ENCODE results near the gene RTN4IP1. TPM values are rescaled to one million over a fixed set of nuclear protein-coding genes. Genes with fewer than 3 reads are reported as not detected.

The RTN4IP1 gene
- total and polyA plus RNA-seq, 9 of the 15 experiments (the other 6 are each of a cell fraction or from before 2014, with no cell fraction given): 17.9 to 46.0 (median 22.2) TPM

DNA sequence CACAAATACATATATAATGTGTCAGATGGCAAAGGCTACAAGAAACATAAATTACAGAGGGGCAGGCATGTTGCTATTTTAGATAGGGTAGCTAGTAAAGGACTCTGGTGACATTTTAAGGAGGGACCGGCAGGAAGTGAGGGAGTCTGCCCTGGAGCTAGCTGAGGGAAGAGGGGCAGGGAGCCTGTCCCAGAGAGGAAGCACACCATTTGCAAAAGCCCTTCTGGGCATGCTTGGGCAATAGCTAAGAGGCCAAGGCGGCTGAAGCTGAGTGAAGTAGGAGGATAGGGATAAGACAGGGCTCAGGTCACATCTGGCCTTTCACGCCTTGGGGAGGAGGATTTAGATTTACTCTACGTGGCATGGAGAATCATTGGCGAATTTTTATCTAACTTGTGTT is 96.2 kb downstream of the RTN4IP1 start:
- Histone ChIP-seq H4K20me1 (replicated peaks; ENCODE audit: control insufficient read depth, insufficient read depth, low read length) (no peaks in the 10 kb centered on the region), H2AFZ (ENCODE audit: low read depth, low read length) (no peak overlapping the region), H3K4me3 (no peak overlapping the region), H3K4me2 (ENCODE audit: insufficient read depth, low read length) (no peak overlapping the region), H3K9me1 (ENCODE audit: control insufficient read depth, insufficient read depth, low read length) (no peaks in the 10 kb centered on the region), H3K4me1 (replicated peaks in 1 of 2; ENCODE audit: control insufficient read depth in 2 of 2, insufficient read depth in 2 of 2, low read length in 2 of 2) (no peaks in the 10 kb centered on the region), H3K9ac (ENCODE audit: insufficient read depth in 1 of 2, low read depth in 2 of 2, low read length in 2 of 2) (no peak overlapping the region), H3K79me2 (ENCODE audit: control insufficient read depth, insufficient read depth, low read length) (no peaks in the 10 kb centered on the region), H3K27me3 (ENCODE audit: control insufficient read depth in 2 of 2, insufficient read depth in 2 of 2, low read length in 2 of 2) (peaks cover 15 to 16% of the 10 kb centered on the region in 2 experiments), H3K9me3 (replicated peaks; ENCODE audit: control insufficient read depth, insufficient read depth, low read depth, low read length) (no peaks in the 10 kb centered on the region), H3K27ac (ENCODE audit: extremely low read depth, low read depth, low read length) (no peak overlapping the region), H3K36me3 (ENCODE audit: control insufficient read depth, insufficient read depth, low read length) (no peaks in the 10 kb centered on the region)
- DNase-seq (ENCODE audit: extremely low read depth in 1 of 4, low spot score in 3 of 4): no peak
- 5% methylated on average over 4 of the region's 5 CpGs for WGBS (ENCODE audit: insufficient coverage, low coverage, missing lambda C conversion rate)
- intact Hi-C loops (cut with micrococcal nuclease): no loop called here
- POLR2A ChIA-PET: interaction anchor here (0.7 to 1.0 kb wide), 2 partner anchors 13 to 374 kb away, joined by 3 read pairs; no protein-coding TSS in a partner anchor
- TF ChIP-seq NEUROD1 (IDR thresholded peaks at IDR 0.05; ENCODE audit: borderline replicate concordance, low read depth, low read length, partially characterized antibody): no peak
- TF ChIP-seq EP300 (IDR thresholded peaks at IDR 0.05; ENCODE audit: low read length): no peak
- TF ChIP-seq ZNF23 (CRISPR knock-in tag; IDR thresholded peaks at IDR 0.05): no peak
- no peak for TF ChIP-seq HDAC8 (tag; IDR thresholded peaks at IDR 0.05)
- no peak for TF ChIP-seq ELF1 (tag; IDR thresholded peaks at IDR 0.05)
- no peak for TF ChIP-seq SIX5 (IDR thresholded peaks at IDR 0.05; ENCODE audit: borderline replicate concordance in 1 of 2, insufficient read depth in 1 of 2, low read depth in 1 of 2, low read length in 2 of 2)
- TF ChIP-seq CAMTA2 (CRISPR knock-in tag; conservative IDR thresholded peaks at IDR 0.05): no peak
- CTCF ChIA-PET (ENCODE audit: low intra/inter-chr PET ratio): no interaction called here
- in situ Hi-C loops (cut with MboI): no loop called here
- no TSS peak for BruUV-seq (replicated peaks)
- no peak for FAIRE-seq
- no peak for ATAC-seq

DNA sequence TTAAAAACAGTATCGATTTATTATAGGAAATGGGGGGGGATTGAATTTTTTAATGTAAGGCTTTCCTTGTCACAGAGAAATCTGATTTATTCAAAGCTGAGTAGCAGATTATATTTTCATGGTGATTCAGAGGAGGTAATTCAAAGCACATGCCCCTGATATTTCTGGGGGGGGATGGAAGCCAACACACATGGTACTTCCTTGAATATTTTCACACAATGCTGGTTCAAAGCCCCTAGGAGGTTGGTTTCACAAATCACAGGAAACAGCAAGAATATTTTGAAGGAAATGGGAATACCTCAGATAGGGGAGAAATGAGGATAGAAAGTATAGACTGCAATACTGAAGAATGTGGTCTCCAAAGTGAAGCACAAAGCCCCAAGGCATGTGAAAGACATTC is 98.8 kb downstream of the RTN4IP1 start:
- WGBS (ENCODE audit: insufficient coverage, low coverage, missing lambda C conversion rate): 0% methylated on average over 1 of the region's 1 CpG

More for the DNA sequence above, 98.8 kb downstream of the RTN4IP1 start:
- in situ Hi-C loops (cut with MboI) (no loop called here), intact Hi-C loops (cut with micrococcal nuclease) (no loop called here)
- ATAC-seq (no peak), DNase-seq (ENCODE audit: extremely low read depth in 1 of 4, low spot score in 3 of 4) (no peak), FAIRE-seq (no peak)
- H4K20me1 ChIP-seq (replicated peaks; ENCODE audit: control insufficient read depth, insufficient read depth, low read length): no peaks in the 10 kb centered on the region
- H3K27ac ChIP-seq (ENCODE audit: extremely low read depth, low read depth, low read length): no peak overlapping the region
- no peak overlapping the region for H3K4me3 ChIP-seq
- no peaks in the 10 kb centered on the region for H3K9me1 ChIP-seq (ENCODE audit: control insufficient read depth, insufficient read depth, low read length)
- BruUV-seq (replicated peaks): no TSS peak
- no peaks in the 10 kb centered on the region for H3K79me2 ChIP-seq (ENCODE audit: control insufficient read depth, insufficient read depth, low read length)
- ChIA-PET POLR2A (no interaction called here), CTCF (ENCODE audit: low intra/inter-chr PET ratio) (interaction anchor here (0.6 kb wide), 1 partner anchor 86 kb away, joined by 4 read pairs; no protein-coding TSS in a partner anchor)
- H3K9me3 ChIP-seq (replicated peaks; ENCODE audit: control insufficient read depth, insufficient read depth, low read depth, low read length): no peaks in the 10 kb centered on the region
- peaks cover 2 to 9% of the 10 kb centered on the region in 2 experiments; a peak in 3 of 5 replicates for H3K27me3 ChIP-seq (ENCODE audit: control insufficient read depth in 2 of 2, insufficient read depth in 2 of 2, low read length in 2 of 2)
- TF ChIP-seq ZSCAN32 (CRISPR knock-in tag; IDR thresholded peaks at IDR 0.05): no peak
- no peak for TF ChIP-seq IFI16 (CRISPR knock-in tag; IDR thresholded peaks at IDR 0.05)
- no peak for TF ChIP-seq ZNF347 (CRISPR knock-in tag; IDR thresholded peaks at IDR 0.05; ENCODE audit: low read depth)
- TF ChIP-seq MYNN (IDR thresholded peaks at IDR 0.05): no peak
- no peak for TF ChIP-seq MYNN (CRISPR knock-in tag; IDR thresholded peaks at IDR 0.05)
- no peak overlapping the region for H3K9ac ChIP-seq (ENCODE audit: insufficient read depth in 1 of 2, low read depth in 2 of 2, low read length in 2 of 2)
- no peak overlapping the region for H2AFZ ChIP-seq (ENCODE audit: low read depth, low read length)
- H3K4me1 ChIP-seq (replicated peaks in 1 of 2; ENCODE audit: control insufficient read depth in 2 of 2, insufficient read depth in 2 of 2, low read length in 2 of 2): no peaks in the 10 kb centered on the region
- H3K4me2 ChIP-seq (ENCODE audit: insufficient read depth, low read length): no peak overlapping the region
- no peaks in the 10 kb centered on the region for H3K36me3 ChIP-seq (ENCODE audit: control insufficient read depth, insufficient read depth, low read length)

All from K562 (cell line).